ENCODE measurements around the gene SORL1. TPM values are rescaled to one million over a fixed set of nuclear protein-coding genes. Genes with fewer than 3 reads are reported as not detected.

Gene SORL1
- total and polyA plus RNA-seq, 9 of the 15 experiments (the other 6 are each of a cell fraction or from before 2014, with no cell fraction given) = 0.01 to 0.66 TPM; not detected in 7

DNA sequence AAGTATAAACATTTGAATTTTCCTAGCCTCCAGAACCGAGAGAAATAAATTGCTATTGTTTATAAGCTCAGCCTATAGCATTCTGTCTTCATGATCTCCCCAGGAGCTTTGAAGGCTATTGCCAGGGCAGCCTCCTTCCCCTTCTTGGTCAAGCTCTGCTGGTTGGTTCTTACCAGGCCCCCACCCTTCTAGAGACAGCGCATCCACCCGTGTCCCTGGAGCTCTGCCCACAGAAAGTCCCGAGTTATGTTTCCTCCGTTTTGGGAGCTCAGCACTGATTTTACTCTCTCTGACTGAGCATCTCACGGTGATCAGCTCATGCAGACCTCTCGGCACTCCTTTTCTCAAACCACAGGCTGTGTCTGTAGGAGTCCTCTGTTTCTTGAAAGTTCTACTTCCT lies 124.4 kb downstream of the SORL1 start:
- Histone ChIP-seq H3K36me3 (ENCODE audit: control insufficient read depth, insufficient read depth, low read length) (no peaks in the 10 kb centered on the region), H3K4me1 (replicated peaks in 1 of 2; ENCODE audit: control insufficient read depth in 2 of 2, insufficient read depth in 2 of 2, low read length in 2 of 2) (no peaks in the 10 kb centered on the region), H3K79me2 (ENCODE audit: control insufficient read depth, insufficient read depth, low read length) (no peaks in the 10 kb centered on the region), H2AFZ (ENCODE audit: low read depth, low read length) (no peak overlapping the region), H3K27me3 (ENCODE audit: control insufficient read depth in 2 of 2, insufficient read depth in 2 of 2, low read length in 2 of 2) (no peaks in the 10 kb centered on the region), H3K4me3 (no peak overlapping the region), H3K9me3 (replicated peaks; ENCODE audit: control insufficient read depth, insufficient read depth, low read depth, low read length) (no peaks in the 10 kb centered on the region), H3K9me1 (ENCODE audit: control insufficient read depth, insufficient read depth, low read length) (no peaks in the 10 kb centered on the region), H3K4me2 (ENCODE audit: insufficient read depth, low read length) (no peak overlapping the region), H4K20me1 (replicated peaks; ENCODE audit: control insufficient read depth, insufficient read depth, low read length) (no peaks in the 10 kb centered on the region; the same call in 1 of the 2 replicates), H3K9ac (ENCODE audit: insufficient read depth in 1 of 2, low read depth in 2 of 2, low read length in 2 of 2) (no peak overlapping the region), H3K27ac (ENCODE audit: extremely low read depth, low read depth, low read length) (no peak overlapping the region)
- in situ Hi-C loops (cut with MboI) = no loop called here
- ChIA-PET POLR2A (interaction anchor here (0.6 kb wide), 1 partner anchor 55 kb away, joined by 3 read pairs; no protein-coding TSS in a partner anchor), CTCF (ENCODE audit: low intra/inter-chr PET ratio) (no interaction called here)
- 0% methylated on average over 5 of the region's 7 CpGs for WGBS (ENCODE audit: insufficient coverage, low coverage, missing lambda C conversion rate)
- FAIRE-seq (no peak), ATAC-seq (no peak), DNase-seq (ENCODE audit: extremely low read depth in 1 of 4, low spot score in 3 of 4) (no peak)
- TF ChIP-seq ZNF282 (CRISPR knock-in tag; IDR thresholded peaks at IDR 0.05) (no peak), NFXL1 (CRISPR knock-in tag; IDR thresholded peaks at IDR 0.05) (no peak), GATAD2B (IDR thresholded peaks at IDR 0.05; ENCODE audit: borderline replicate concordance) (no peak), NFIX (CRISPR knock-in tag; IDR thresholded peaks at IDR 0.05; ENCODE audit: low read depth) (no peak), CBFB (CRISPR knock-in tag; IDR thresholded peaks at IDR 0.05) (no peak), JUNB (CRISPR knock-in tag; conservative IDR thresholded peaks at IDR 0.05) (no peak), U2AF1 (optimal IDR thresholded peaks at IDR 0.05; ENCODE audit: low read depth, low read length) (no peak), KAT2B (IDR thresholded peaks at IDR 0.05; ENCODE audit: low read depth, low read length) (no peak), TGIF2 (CRISPR knock-in tag; IDR thresholded peaks at IDR 0.05) (no peak), ESRRB (CRISPR knock-in tag; IDR thresholded peaks at IDR 0.05; ENCODE audit: borderline replicate concordance) (no peak), DIDO1 (tag; IDR thresholded peaks at IDR 0.05; ENCODE audit: low read depth) (no peak), LCOR (CRISPR knock-in tag; IDR thresholded peaks at IDR 0.05) (no peak), MED1 (CRISPR knock-in tag; IDR thresholded peaks at IDR 0.05; ENCODE audit: borderline replicate concordance) (no peak), DACH1 (IDR thresholded peaks at IDR 0.05; ENCODE audit: partially characterized antibody) (no peak)
- TF ChIP-seq, protein P1, sequence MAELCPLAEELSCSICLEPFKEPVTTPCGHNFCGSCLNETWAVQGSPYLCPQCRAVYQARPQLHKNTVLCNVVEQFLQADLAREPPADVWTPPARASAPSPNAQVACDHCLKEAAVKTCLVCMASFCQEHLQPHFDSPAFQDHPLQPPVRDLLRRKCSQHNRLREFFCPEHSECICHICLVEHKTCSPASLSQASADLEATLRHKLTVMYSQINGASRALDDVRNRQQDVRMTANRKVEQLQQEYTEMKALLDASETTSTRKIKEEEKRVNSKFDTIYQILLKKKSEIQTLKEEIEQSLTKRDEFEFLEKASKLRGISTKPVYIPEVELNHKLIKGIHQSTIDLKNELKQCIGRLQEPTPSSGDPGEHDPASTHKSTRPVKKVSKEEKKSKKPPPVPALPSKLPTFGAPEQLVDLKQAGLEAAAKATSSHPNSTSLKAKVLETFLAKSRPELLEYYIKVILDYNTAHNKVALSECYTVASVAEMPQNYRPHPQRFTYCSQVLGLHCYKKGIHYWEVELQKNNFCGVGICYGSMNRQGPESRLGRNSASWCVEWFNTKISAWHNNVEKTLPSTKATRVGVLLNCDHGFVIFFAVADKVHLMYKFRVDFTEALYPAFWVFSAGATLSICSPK (IDR thresholded peaks at IDR 0.05; ENCODE audit: borderline replicate concordance) = no peak
- TF ChIP-seq, protein P2, sequence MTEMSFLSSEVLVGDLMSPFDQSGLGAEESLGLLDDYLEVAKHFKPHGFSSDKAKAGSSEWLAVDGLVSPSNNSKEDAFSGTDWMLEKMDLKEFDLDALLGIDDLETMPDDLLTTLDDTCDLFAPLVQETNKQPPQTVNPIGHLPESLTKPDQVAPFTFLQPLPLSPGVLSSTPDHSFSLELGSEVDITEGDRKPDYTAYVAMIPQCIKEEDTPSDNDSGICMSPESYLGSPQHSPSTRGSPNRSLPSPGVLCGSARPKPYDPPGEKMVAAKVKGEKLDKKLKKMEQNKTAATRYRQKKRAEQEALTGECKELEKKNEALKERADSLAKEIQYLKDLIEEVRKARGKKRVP (CRISPR knock-in tag; IDR thresholded peaks at IDR 0.05) = no peak
- intact Hi-C loops (cut with micrococcal nuclease) = no loop called here
- no TSS peak for BruUV-seq (replicated peaks)
